ENCODE data around the gene KIF22. TPM values are rescaled to one million over a fixed set of nuclear protein-coding genes. Genes with fewer than 3 reads are reported as not detected.

KIF22 gene
- total and polyA plus RNA-seq, 9 of the 15 experiments (the other 6 are each of a cell fraction or from before 2014, with no cell fraction given), result 8.7 to 232 (median 131) TPM

GRCh38 chr16:29811896-29812665 lies 21.5 kb downstream of the KIF22 start, which contains the start of gene PRRT2 (continued):
- TF ChIP-seq BRD4 (IDR thresholded peaks at IDR 0.05) (no peak), ZNF124 (CRISPR knock-in tag; IDR thresholded peaks at IDR 0.05) (no peak), SAP30 (IDR thresholded peaks at IDR 0.05; ENCODE audit: borderline replicate concordance, insufficient read depth, low read depth, low read length, poor library complexity, severe bottlenecking) (no peak), VEZF1 (CRISPR knock-in tag; IDR thresholded peaks at IDR 0.05) (peak; percentile 41; the same call in 1 of the 2 replicates), REST (IDR thresholded peaks at IDR 0.05; ENCODE audit: borderline replicate concordance) (peak; percentile 14; the same call in 1 of the 2 replicates), REST (CRISPR knock-in tag; IDR thresholded peaks at IDR 0.05; ENCODE audit: low read depth) (no peak), RBM34 (IDR thresholded peaks at IDR 0.05; ENCODE audit: borderline replicate concordance, insufficient read depth, low read length) (no peak), ZNF41 (CRISPR knock-in tag; conservative IDR thresholded peaks at IDR 0.05) (no peak), ADNP (tag; IDR thresholded peaks at IDR 0.05) (no peak), RREB1 (CRISPR knock-in tag; IDR thresholded peaks at IDR 0.05) (peak; percentile 49; the same call in 1 of the 2 replicates), CHCHD3 (CRISPR knock-in tag; IDR thresholded peaks at IDR 0.05) (no peak)

All from K562 (cell line).